GM12878 (cell line): ENCODE data around the gene CUL5. TPM values are rescaled to one million over a fixed set of nuclear protein-coding genes. Genes with fewer than 3 reads are reported as not detected.

Experiments
- ATAC-seq: fragments of 200-7000 bp; cut with Tn5 transposase; 3 replicates; pipeline ENCODE4 v1.9.1; 2020; ENCODE audit warnings: mild to moderate bottlenecking, moderate library complexity
- BruUV-seq: library from RNA; stranded (reverse); fragments of 400-500 nt; replicated peaks from 2 replicates; lab custom pipeline; 2021; lab: Mats Ljungman, UMichigan
- CTCF ChIA-PET: fragments of 300-600 bp; sonication (Branson Sonifier 250); formaldehyde crosslinking; extraction: SDS; loops from one replicate; lab custom pipeline; 2021; ENCODE audit warnings: inconsistent platforms; lab: Yijun Ruan, JAX
- POLR2A ChIA-PET: fragments of 350-600 bp; formaldehyde crosslinking; extraction: SDS; loops from one replicate; lab custom pipeline; 2021; ENCODE audit warnings: inconsistent platforms; lab: Charles Lee
- RAD21 ChIA-PET: fragments of 300-600 bp; sonication (Branson Sonifier 250); formaldehyde crosslinking; loops from one replicate; lab custom pipeline; 2023; ENCODE audit warnings: antibody characterized with exemption; ENCODE audit not compliant: unreplicated experiment; lab: Charles Lee
- SMC1A ChIA-PET: fragments of 300-600 bp; sonication (Branson Sonifier 250); formaldehyde crosslinking; loops from one replicate; lab custom pipeline; 2023; ENCODE audit not compliant: unreplicated experiment, uncharacterized antibody; lab: Charles Lee
- DNase-seq: peaks from one replicate; pipeline ENCODE4 v3.0.0-alpha.2; 2011; ENCODE audit warnings: low read depth, low spot score
- FAIRE-seq: peaks from 3 replicates; lab custom pipeline; 2011; peaks lifted over from hg19 to GRCh38; lab: Jason Lieb, UNC
- H2AFZ ChIP-seq: 2 replicates; pipeline ENCODE4 v1.6.0; 2011; ENCODE audit warnings: low read depth, low read length, control low read depth; ENCODE audit not compliant: control insufficient read depth
- H3K27ac ChIP-seq: 2 replicates; pipeline ENCODE4 v1.5.1; 2011; ENCODE audit warnings: control low read depth; ENCODE audit not compliant: control insufficient read depth, insufficient read depth
- H3K27me3 ChIP-seq, 2 experiments: replicated peaks in 1 of 2; 2 replicates each; pipeline versions ENCODE4 v1.6.0 to v1.6.1; 2011; ENCODE audit warnings: low read length in 1 of 2; ENCODE audit not compliant: control insufficient read depth in 2 of 2, insufficient read depth in 2 of 2
- H3K36me3 ChIP-seq, 2 experiments: 2 replicates each; pipeline ENCODE4 v1.5.1; 2011; ENCODE audit warnings: low read length in 1 of 2; ENCODE audit not compliant: control insufficient read depth in 2 of 2, insufficient read depth in 2 of 2
- H3K4me1 ChIP-seq: 2 replicates; pipeline ENCODE4 v1.6.1; 2011; ENCODE audit warnings: mild to moderate bottlenecking, low read length, moderate library complexity, mixed read lengths; ENCODE audit not compliant: control insufficient read depth, insufficient read depth
- H3K4me2 ChIP-seq: 2 replicates; pipeline ENCODE4 v1.6.0; 2011; ENCODE audit warnings: control low read depth; ENCODE audit not compliant: control insufficient read depth, insufficient read depth
- H3K4me3 ChIP-seq: fragments of 200-600 bp; sonication (generic); 2 replicates; pipeline ENCODE4 v1.5.1; 2016
- H3K79me2 ChIP-seq: 2 replicates; pipeline ENCODE4 v1.6.0; 2011; ENCODE audit warnings: low read length; ENCODE audit not compliant: control insufficient read depth, insufficient read depth
- H3K9ac ChIP-seq: 2 replicates; pipeline ENCODE4 v1.8.0; 2011; ENCODE audit warnings: low read length, control low read depth, mixed read lengths; ENCODE audit not compliant: control insufficient read depth, insufficient read depth
- H3K9me3 ChIP-seq: replicated peaks from 3 replicates; pipeline ENCODE4 v1.5.1; 2011; ENCODE audit warnings: mild to moderate bottlenecking, low read length; ENCODE audit not compliant: control insufficient read depth, insufficient read depth
- H4K20me1 ChIP-seq: 2 replicates; pipeline ENCODE4 v1.6.0; 2011; ENCODE audit not compliant: control insufficient read depth, insufficient read depth
- ATF7 ChIP-seq: fragments of 450-650 bp; IDR thresholded peaks from 2 replicates; pipeline ENCODE4 v1.6.1; 2016; ENCODE audit warnings: low read depth, mild to moderate bottlenecking
- BCL11A ChIP-seq: IDR thresholded peaks from 2 replicates; pipeline ENCODE4 v1.6.1; 2011; ENCODE audit warnings: low read depth, low read length
- CBFB ChIP-seq: IDR thresholded peaks from 2 replicates; pipeline ENCODE4 v1.6.1; 2016; ENCODE audit warnings: antibody characterized with exemption, low read depth
- DPF2 ChIP-seq: fragments of 450-650 bp; IDR thresholded peaks from 2 replicates; pipeline ENCODE4 v1.6.1; 2017; ENCODE audit warnings: mild to moderate bottlenecking
- EP300 ChIP-seq, 2 experiments: fragments of 150-350 bp in 1 of 2; IDR thresholded peaks; 2 replicates each; pipeline ENCODE4 v1.6.1; 2011 to 2012; ENCODE audit warnings: low read depth in 2 of 2, low read length in 2 of 2, borderline replicate concordance in 1 of 2, improper control_type of control experiment in 1 of 2, inconsistent platforms in 1 of 2; ENCODE audit not compliant: control insufficient read depth in 1 of 2
- ESRRA ChIP-seq: IDR thresholded peaks from 2 replicates; pipeline ENCODE4 v1.6.1; 2012; ENCODE audit warnings: mild to moderate bottlenecking, low read length, improper control_type of control experiment
- JUNB ChIP-seq: IDR thresholded peaks from 2 replicates; pipeline ENCODE4 v1.6.1; 2016; ENCODE audit warnings: antibody characterized with exemption, mild to moderate bottlenecking
- JUND ChIP-seq: IDR thresholded peaks from 2 replicates; pipeline ENCODE4 v1.6.1; 2012; ENCODE audit warnings: low read depth, mild to moderate bottlenecking, low read length, improper control_type of control experiment, moderate library complexity
- KAT2A ChIP-seq: conservative IDR thresholded peaks from 2 replicates; pipeline ENCODE4 v1.6.1; 2011; ENCODE audit warnings: low read depth, low read length; ENCODE audit not compliant: control insufficient read depth
- MTA2 ChIP-seq: fragments of 450-650 bp; IDR thresholded peaks from 2 replicates; pipeline ENCODE4 v1.6.1; 2016; ENCODE audit warnings: low read depth, mild to moderate bottlenecking, moderate library complexity
- NBN ChIP-seq: fragments of 450-650 bp; IDR thresholded peaks from 2 replicates; pipeline ENCODE4 v1.6.1; 2016
- SMC3 ChIP-seq: IDR thresholded peaks from 2 replicates; pipeline ENCODE4 v1.6.1; 2011; ENCODE audit warnings: low read length, improper control_type of control experiment, borderline replicate concordance
- SRF ChIP-seq, 2 experiments: IDR thresholded peaks; 2 replicates each; pipeline ENCODE4 v1.6.1; 2011; ENCODE audit warnings: low read depth in 2 of 2, low read length in 2 of 2, mild to moderate bottlenecking in 1 of 2, moderate library complexity in 1 of 2
- SUPT20H ChIP-seq: IDR thresholded peaks from 2 replicates; pipeline ENCODE4 v1.6.1; 2011; ENCODE audit warnings: low read depth, mild to moderate bottlenecking, low read length, moderate library complexity, borderline replicate concordance; ENCODE audit not compliant: control insufficient read depth
- TBL1XR1 ChIP-seq: IDR thresholded peaks from 2 replicates; pipeline ENCODE4 v1.6.1; 2012; ENCODE audit warnings: low read depth, low read length, improper control_type of control experiment
- YBX1 ChIP-seq: fragments of 450-650 bp; IDR thresholded peaks from 2 replicates; pipeline ENCODE4 v1.6.1; 2016; ENCODE audit warnings: antibody characterized with exemption
- YY1 ChIP-seq: IDR thresholded peaks from 2 replicates; pipeline ENCODE4 v1.6.1; 2011; ENCODE audit warnings: low read depth, mild to moderate bottlenecking, low read length
- ZNF384 ChIP-seq: IDR thresholded peaks from 2 replicates; pipeline ENCODE4 v1.6.1; 2012; ENCODE audit warnings: low read depth, mild to moderate bottlenecking, low read length, improper control_type of control experiment, borderline replicate concordance
- WGBS: methylation state at CpG from one replicate; pipeline ENCODE4 v1.1.6; 2016; ENCODE audit warnings: low lambda C conversion rate; ENCODE audit not compliant: insufficient replicate concordance, insufficient coverage; ENCODE audit errors: missing lambda C conversion rate; 5-methylcytosine and 5-hydroxymethylcytosine counted together
- in situ Hi-C: fragments of 300-500 bp; cut with MboI; formaldehyde crosslinking; loops from 9 replicates; pipeline ENCODE4 v1.14.3; 2018; ENCODE audit warnings: mixed read lengths
- intact Hi-C: fragments of 100-400 bp; cut with micrococcal nuclease; formaldehyde crosslinking; loops from one replicate; pipeline ENCODE4 v1.14.2; 2022; ENCODE audit not compliant: unreplicated experiment
- polyA plus RNA-seq, 11 experiments: library from polyadenylated mRNA; depleted of rRNA in 4 of 11; unstranded in 6 of 11; stranded (reverse) in 5 of 11; fragments of >200 nt; fragmentation: Nextera tagmentation in 4 of 11; fragmentation: Illumina TruSeq in 1 of 11; extraction: Ambion mirVana in 4 of 11; extraction: Trizol in 1 of 11; gene quantifications; 1 replicate in 1 of 11; 2 replicates in 10 of 11; pipeline versions ENCODE4 v1.2.1 to v1.2.3, GENCODE V29; 2011 to 2016; ENCODE audit warnings: inconsistent platforms in 2 of 11, missing spikeins in 2 of 11, low read depth in 1 of 11
- total RNA-seq, 4 experiments: library from RNA; depleted of rRNA in 3 of 4; stranded (reverse); fragments of >200 nt in 3 of 4; fragmentation: Illumina TruSeq in 1 of 4; extraction: Trizol in 1 of 4; gene quantifications; 2 replicates each; pipeline versions ENCODE4 v1.2.1 to v1.2.3, GENCODE V29; 2013 to 2021
- TF ChIP-seq, protein P1 (sequence below): fragments of 150-350 bp; IDR thresholded peaks from 2 replicates; pipeline ENCODE4 v1.6.1; 2016; ENCODE audit warnings: low read depth, low read length
- TF ChIP-seq, protein P2 (sequence below): fragments of 450-650 bp; IDR thresholded peaks from 2 replicates; pipeline ENCODE4 v1.6.1; 2017; ENCODE audit warnings: antibody characterized with exemption, mild to moderate bottlenecking, moderate library complexity

Gene CUL5
- total and polyA plus RNA-seq, 10 of the 15 experiments (the other 5 are each of a cell fraction or from before 2014, with no cell fraction given) = 9.1 to 37.6 (median 18.3) TPM

DNA sequence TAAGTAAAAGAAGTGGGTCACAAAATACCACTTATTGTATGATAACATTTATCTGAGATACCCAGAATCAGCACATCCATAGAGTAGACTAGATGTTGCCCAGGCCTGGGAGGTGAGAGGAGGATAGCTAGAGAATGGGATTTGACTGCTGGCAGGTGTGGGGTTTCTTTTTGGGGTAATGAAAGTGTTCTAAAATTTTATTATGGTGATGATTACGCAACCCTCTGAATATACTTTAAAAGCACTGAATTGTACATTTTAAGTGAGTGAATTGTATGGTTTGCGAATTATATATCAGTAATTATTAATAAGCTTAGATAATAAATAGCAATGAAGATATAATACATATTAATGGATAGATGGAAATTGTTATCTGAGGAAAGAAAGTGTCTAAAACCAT, 77.0 kb downstream of the CUL5 start:
- 97% methylated on average over 2 of the region's 2 CpGs for WGBS
- H3K4me1 ChIP-seq = no peaks in the 10 kb centered on the region
- CTCF ChIA-PET = interaction anchor here (1.1 to 2.1 kb wide), 3 partner anchors 14 to 83 kb away, joined by 3 to 6 read pairs (median 3); no protein-coding TSS in a partner anchor
- H3K4me3 ChIP-seq = no peak overlapping the region
- SMC1A ChIA-PET = no interaction called here
- in situ Hi-C loops = no loop called here
- no peak for DNase-seq
- peaks cover 4 to 7% of the 10 kb centered on the region in 2 experiments; a peak in 3 of 4 replicates for H3K36me3 ChIP-seq
- no peak overlapping the region for H3K4me2 ChIP-seq
- no peak overlapping the region for H2AFZ ChIP-seq
- H4K20me1 ChIP-seq = no peaks in the 10 kb centered on the region
- FAIRE-seq = no peak
- RAD21 ChIA-PET = no interaction called here
- no peaks in the 10 kb centered on the region for H3K9me3 ChIP-seq
- H3K79me2 ChIP-seq = no peaks in the 10 kb centered on the region
- BruUV-seq = no TSS peak
- no peak for TF ChIP-seq SUPT20H
- TF ChIP-seq KAT2A = no peak
- no peak for TF ChIP-seq SMC3
- TF ChIP-seq YBX1 = no peak
- TF ChIP-seq ZNF384 = no peak
- TF ChIP-seq DPF2 = no peak
- TF ChIP-seq ATF7 = no peak
- TF ChIP-seq BCL11A = no peak
- no peak for TF ChIP-seq EP300 (IDR thresholded peaks at IDR 0.05; ENCODE audit: borderline replicate concordance in 1 of 2, control insufficient read depth in 1 of 2, low read depth in 2 of 2, low read length in 2 of 2)
- TF ChIP-seq, protein P1, sequence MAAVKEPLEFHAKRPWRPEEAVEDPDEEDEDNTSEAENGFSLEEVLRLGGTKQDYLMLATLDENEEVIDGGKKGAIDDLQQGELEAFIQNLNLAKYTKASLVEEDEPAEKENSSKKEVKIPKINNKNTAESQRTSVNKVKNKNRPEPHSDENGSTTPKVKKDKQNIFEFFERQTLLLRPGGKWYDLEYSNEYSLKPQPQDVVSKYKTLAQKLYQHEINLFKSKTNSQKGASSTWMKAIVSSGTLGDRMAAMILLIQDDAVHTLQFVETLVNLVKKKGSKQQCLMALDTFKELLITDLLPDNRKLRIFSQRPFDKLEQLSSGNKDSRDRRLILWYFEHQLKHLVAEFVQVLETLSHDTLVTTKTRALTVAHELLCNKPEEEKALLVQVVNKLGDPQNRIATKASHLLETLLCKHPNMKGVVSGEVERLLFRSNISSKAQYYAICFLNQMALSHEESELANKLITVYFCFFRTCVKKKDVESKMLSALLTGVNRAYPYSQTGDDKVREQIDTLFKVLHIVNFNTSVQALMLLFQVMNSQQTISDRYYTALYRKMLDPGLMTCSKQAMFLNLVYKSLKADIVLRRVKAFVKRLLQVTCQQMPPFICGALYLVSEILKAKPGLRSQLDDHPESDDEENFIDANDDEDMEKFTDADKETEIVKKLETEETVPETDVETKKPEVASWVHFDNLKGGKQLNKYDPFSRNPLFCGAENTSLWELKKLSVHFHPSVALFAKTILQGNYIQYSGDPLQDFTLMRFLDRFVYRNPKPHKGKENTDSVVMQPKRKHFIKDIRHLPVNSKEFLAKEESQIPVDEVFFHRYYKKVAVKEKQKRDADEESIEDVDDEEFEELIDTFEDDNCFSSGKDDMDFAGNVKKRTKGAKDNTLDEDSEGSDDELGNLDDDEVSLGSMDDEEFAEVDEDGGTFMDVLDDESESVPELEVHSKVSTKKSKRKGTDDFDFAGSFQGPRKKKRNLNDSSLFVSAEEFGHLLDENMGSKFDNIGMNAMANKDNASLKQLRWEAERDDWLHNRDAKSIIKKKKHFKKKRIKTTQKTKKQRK = no peak
- TF ChIP-seq JUND = no peak
- no peak for TF ChIP-seq ESRRA
- no peak for TF ChIP-seq JUNB
- no peak for TF ChIP-seq MTA2
- TF ChIP-seq TBL1XR1 = no peak
- TF ChIP-seq, protein P2, sequence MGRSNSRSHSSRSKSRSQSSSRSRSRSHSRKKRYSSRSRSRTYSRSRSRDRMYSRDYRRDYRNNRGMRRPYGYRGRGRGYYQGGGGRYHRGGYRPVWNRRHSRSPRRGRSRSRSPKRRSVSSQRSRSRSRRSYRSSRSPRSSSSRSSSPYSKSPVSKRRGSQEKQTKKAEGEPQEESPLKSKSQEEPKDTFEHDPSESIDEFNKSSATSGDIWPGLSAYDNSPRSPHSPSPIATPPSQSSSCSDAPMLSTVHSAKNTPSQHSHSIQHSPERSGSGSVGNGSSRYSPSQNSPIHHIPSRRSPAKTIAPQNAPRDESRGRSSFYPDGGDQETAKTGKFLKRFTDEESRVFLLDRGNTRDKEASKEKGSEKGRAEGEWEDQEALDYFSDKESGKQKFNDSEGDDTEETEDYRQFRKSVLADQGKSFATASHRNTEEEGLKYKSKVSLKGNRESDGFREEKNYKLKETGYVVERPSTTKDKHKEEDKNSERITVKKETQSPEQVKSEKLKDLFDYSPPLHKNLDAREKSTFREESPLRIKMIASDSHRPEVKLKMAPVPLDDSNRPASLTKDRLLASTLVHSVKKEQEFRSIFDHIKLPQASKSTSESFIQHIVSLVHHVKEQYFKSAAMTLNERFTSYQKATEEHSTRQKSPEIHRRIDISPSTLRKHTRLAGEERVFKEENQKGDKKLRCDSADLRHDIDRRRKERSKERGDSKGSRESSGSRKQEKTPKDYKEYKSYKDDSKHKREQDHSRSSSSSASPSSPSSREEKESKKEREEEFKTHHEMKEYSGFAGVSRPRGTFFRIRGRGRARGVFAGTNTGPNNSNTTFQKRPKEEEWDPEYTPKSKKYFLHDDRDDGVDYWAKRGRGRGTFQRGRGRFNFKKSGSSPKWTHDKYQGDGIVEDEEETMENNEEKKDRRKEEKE = no peak
- no peak for TF ChIP-seq NBN
- no peak for TF ChIP-seq YY1
- TF ChIP-seq SRF (IDR thresholded peaks at IDR 0.05; ENCODE audit: low read depth in 2 of 2, low read length in 2 of 2) = no peak
- TF ChIP-seq CBFB = no peak
- TF ChIP-seq, all 136 proteins: peak for 0
- ATAC-seq = no peak
- Histone ChIP-seq H3K27ac (no peak overlapping the region), H3K27me3 (no peaks in the 10 kb centered on the region), H3K9ac (no peak overlapping the region)
- POLR2A ChIA-PET = no interaction called here
- intact Hi-C loops = no loop called here
